Stimulated activated CD8-positive, alpha-beta memory T cell treated with anti-CD3 and anti-CD28 coated beads, Interleukin-15, amount 100 ng/mL, for 4 hours (primary cell): ENCODE data around the gene CFAP45.

ENCODE experiments used
- DNase-seq, 2 donors: peaks; one replicate each; pipeline ENCODE4 v3.0.0-alpha.2; 2020; ENCODE audit warnings: low read depth in 2 of 2

The CFAP45 gene

GRCh38 chr1:159853417-159854115 lies 46.4 kb downstream of the CFAP45 start:
- no peak for DNase-seq

- no peak for DNase-seq
Measured at GRCh38 chr1:159851407-159851806, 48.6 kb downstream of the CFAP45 start.

DNA sequence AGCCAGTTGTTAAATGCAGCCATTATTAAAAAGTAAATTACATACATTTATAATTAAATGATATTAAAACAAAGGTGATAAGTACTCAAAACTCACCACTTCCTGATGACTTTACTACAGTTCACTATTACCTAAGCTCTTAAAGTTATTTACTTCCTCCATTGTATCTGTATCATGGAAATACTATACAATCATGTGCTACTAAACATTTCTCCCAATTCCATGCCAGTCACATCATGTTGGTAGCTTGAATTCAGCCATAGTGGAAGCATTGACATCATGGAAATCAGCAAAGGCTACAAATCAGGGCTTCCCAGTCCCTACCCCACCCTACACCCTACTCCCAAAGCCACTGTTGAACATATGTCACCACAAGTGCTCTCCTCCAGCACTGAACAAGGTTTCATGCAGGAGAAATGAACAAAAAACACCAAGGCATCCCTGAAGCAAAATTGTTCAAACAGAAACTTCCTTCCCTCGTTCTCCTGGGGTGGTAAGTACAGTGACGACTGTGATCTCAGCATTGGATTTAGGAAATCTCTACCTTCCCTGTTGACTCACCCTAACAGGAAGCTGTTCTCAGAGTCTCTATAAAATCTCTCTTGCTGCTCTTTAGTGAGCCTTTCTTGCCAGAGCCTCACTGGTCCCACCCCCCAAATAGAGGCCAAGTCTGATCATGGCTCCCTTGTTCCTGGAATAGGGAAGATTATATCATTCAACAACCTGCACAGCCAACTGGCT lies 50.2 kb downstream of the CFAP45 start:
- DNase-seq = no peak

- no peak for DNase-seq
Measured at GRCh38 chr1:159848326-159848725, 51.6 kb downstream of the CFAP45 start.

GRCh38 chr1:159847231-159847630 lies 52.7 kb downstream of the CFAP45 start:
- DNase-seq = no peak

DNA sequence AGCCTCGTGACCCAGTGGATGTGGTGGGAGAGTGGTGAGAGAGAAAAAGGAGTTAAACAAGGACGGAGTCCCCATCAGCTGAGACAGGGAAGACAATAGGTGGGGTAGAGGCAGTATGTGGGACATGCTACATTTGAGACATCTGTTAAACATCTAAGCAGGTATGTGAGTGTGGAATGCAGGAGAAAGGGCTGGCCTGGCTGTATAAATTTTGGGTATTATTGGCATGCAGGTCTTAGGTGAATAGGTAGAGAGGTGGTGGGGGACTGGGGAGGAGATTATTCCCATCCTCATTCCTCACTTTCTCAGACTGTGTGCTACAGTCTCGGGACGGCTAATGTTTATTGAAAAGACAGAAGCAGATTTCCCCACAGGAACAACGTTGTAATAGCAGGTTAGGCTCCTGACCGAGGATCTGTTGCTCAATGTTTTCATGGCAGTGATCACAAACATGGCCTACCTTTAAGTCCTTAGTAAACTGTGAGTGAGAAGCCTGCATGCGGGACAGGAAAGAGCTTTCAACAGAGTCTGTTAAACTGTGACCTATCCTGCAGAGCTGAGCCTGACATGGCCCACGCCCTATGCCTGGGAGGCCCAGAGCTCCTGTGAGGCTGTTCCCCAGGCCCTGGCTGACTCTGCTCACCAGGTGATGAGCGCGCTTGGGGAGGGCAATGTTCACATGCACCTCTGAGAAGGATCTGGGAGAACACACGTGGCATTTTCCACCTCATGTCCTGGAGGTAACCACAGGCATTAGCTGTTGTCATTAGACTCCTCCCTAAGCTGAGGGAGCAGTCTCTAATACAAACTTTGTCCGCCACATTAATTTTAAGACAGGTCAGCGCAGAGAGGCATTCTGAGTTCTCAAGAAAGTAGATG lies 54.0 kb downstream of the CFAP45 start:
- DNase-seq = no peak

GRCh38 chr1:159843459-159843858 lies 56.5 kb downstream of the CFAP45 start:
- DNase-seq = no peak

DNA sequence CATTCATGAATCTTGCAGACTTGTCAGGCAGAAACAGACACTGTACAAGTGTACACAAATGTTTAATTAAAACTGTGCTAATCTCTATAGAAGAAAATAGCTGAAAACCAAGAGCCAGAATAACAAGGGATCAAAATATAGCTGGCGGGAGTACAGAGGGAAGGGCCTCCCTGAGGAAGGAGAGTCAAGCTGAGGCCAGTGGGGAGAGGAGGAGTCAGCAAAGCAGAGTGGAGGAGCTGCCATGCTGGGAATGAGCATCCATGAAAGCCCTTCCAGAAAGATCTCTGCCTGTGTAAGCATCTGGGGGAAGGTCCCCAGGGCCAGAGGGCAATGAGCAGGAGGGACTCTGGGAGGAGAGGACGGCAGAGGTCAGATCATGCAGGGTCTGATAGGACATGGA lies 58.2 kb downstream of the CFAP45 start:
- no peak for DNase-seq

GRCh38 chr1:159839116-159839849 lies 60.7 kb downstream of the CFAP45 start:
- DNase-seq = no peak

DNA sequence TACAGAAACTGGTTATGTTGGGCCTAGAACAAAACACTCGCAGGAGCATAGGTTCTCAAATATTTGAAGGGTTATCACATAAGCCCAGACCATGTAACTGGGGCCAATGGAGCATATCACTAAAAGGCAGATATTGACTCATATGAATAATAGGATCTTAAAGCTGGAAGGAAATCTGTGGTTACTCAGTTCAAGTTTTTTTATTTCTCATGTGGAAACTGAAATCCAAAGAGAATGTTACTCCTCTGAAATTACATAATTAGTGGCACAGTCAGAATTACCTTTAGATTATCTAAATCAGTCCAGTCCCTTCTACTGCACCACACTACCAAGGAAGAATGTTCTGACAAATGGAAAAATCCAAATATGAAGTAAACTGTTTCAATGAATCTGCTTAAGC lies 61.2 kb downstream of the CFAP45 start:
- no peak for DNase-seq

- no peak for DNase-seq
Measured at GRCh38 chr1:159835862-159836525, 64.0 kb downstream of the CFAP45 start.

DNA sequence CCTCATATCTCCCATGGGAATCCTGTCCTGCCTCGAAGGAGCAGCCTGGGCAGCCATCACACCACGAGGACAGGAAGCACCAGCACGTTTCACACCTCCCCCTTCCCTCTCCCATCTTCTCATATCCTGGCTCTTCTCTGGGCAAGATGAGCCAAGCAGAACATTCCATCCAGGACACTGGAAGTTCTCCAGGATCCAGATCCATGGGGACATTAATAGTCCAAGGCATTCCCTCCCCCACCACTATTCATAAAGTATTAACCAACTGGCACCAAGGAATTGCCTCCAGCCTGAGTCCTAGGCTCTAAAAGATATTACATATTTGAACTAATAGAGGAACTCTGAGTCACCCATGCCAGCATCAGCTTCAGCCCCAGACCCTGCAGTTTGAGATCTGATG lies 64.6 kb downstream of the CFAP45 start:
- no peak for DNase-seq

- DNase-seq = no peak
Measured at GRCh38 chr1:159832309-159832708, 67.7 kb downstream of the CFAP45 start.

GRCh38 chr1:159831412-159832141 lies 68.4 kb downstream of the CFAP45 start:
- DNase-seq = no peak

GRCh38 chr1:159830722-159831121 lies 69.2 kb downstream of the CFAP45 start:
- DNase-seq = no peak

GRCh38 chr1:159829822-159830465 lies 70.0 kb downstream of the CFAP45 start:
- no peak for DNase-seq

DNA sequence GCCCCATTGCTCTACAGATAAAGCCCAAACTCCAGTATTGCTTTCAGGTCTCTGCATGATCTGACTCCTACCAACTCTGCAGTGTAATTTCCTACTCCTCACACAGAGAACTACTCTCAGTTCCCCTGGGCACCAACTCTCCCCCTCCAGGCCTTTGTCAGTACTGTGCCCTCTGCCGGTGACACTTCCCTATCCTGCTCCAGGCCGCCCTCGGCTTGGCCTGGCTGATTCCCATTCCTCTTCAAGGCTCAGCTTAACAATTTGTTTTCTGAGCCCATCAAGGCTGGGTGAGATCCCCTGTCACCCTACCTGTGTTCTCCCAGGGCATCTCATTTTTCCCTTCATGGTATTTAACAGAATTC lies 70.7 kb downstream of the CFAP45 start:
- DNase-seq = no peak

- no peak for DNase-seq
Measured at GRCh38 chr1:159828581-159829272, 71.2 kb downstream of the CFAP45 start.

GRCh38 chr1:159828176-159828575 lies 71.8 kb downstream of the CFAP45 start:
- no peak for DNase-seq
